Measurements from ENCODE around the gene UIMC1. TPM values are rescaled to one million over a fixed set of nuclear protein-coding genes. Genes with fewer than 3 reads are reported as not detected.
A peak's percentile ranks its signal among the peaks of the same experiment; 100 is the strongest.

UIMC1 gene
- total RNA-seq, 1 experiment from 2014 or later: 53.0 TPM

- Histone ChIP-seq H3K4me1 (ENCODE audit: insufficient read depth, low read length) (no peaks in the 10 kb centered on the region), H3K79me1 (ENCODE audit: insufficient read depth, low read depth, low read length, poor library complexity, severe bottlenecking) (no peaks in the 10 kb centered on the region), H4K20me1 (ENCODE audit: control insufficient read depth, insufficient read depth, insufficient read length) (no peaks in the 10 kb centered on the region), H3K23ac (ENCODE audit: insufficient read length, low read depth, low read length) (no peak overlapping the region), H3K4me2 (ENCODE audit: insufficient read depth, insufficient read length, low read length) (no peak overlapping the region), H3K56ac (ENCODE audit: insufficient read length, low read depth, low read length) (no peak overlapping the region), H2AK5ac (ENCODE audit: insufficient read length, low read length) (no peak overlapping the region), H3K18ac (ENCODE audit: insufficient read length, low read depth, low read length) (no peak overlapping the region), H4K5ac (ENCODE audit: insufficient read length, low read depth, low read length) (no peak overlapping the region), H3K4ac (ENCODE audit: low read depth, low read length) (no peak overlapping the region), H3K27ac (ENCODE audit: insufficient read length, low read depth, low read length) (no peak overlapping the region), H2BK20ac (ENCODE audit: low read depth, low read length, poor library complexity, severe bottlenecking) (no peak overlapping the region), H3K27me3 (ENCODE audit: insufficient read depth, low read length) (no peaks in the 10 kb centered on the region), H2BK120ac (ENCODE audit: low read depth, low read length, poor library complexity, severe bottlenecking) (no peak overlapping the region), H3K14ac (ENCODE audit: insufficient read depth, low read length) (no peak overlapping the region), H4K8ac (replicated peaks; ENCODE audit: insufficient read length, low read depth, low read length) (no peak overlapping the region), H3K79me2 (ENCODE audit: insufficient read depth, low read length) (no peaks in the 10 kb centered on the region), H2BK5ac (ENCODE audit: insufficient read length, low read length) (no peak overlapping the region), H2AFZ (ENCODE audit: low read length) (no peak overlapping the region), H3K23me2 (ENCODE audit: insufficient read length, low read depth, low read length, poor library complexity, severe bottlenecking) (no peaks in the 10 kb centered on the region), H3T11ph (ENCODE audit: low read length) (no peak overlapping the region), H3K9ac (ENCODE audit: extremely low read depth, insufficient read length, low read length) (no peak overlapping the region), H2BK15ac (ENCODE audit: low read depth, low read length) (no peak overlapping the region), H2BK12ac (ENCODE audit: insufficient read length, low read depth, low read length) (no peak overlapping the region), H3K9me3 (ENCODE audit: control insufficient read depth, low read depth, low read length) (no peaks in the 10 kb centered on the region), H4K91ac (ENCODE audit: insufficient read length, low read depth, low read length) (no peak overlapping the region)
- no peaks in the 10 kb centered on the region for H3K27me3 Mint-ChIP-seq (ENCODE audit: low read depth)
- H3K27ac Mint-ChIP-seq: peak overlapping the region in 1 of 3 experiments; percentile 60; a peak in 1 of 7 replicates
- peaks cover 9 to 17% of the 10 kb centered on the region in 2 experiments for H3K4me1 Mint-ChIP-seq
- no peaks in the 10 kb centered on the region for H3K9me3 Mint-ChIP-seq
- no CpG with 5 or more reads among the region's 2 CpGs for WGBS (ENCODE audit: extremely low coverage, insufficient read length, low lambda C conversion rate)
- no peak for DNase-seq
- H3K4me3 Mint-ChIP-seq: no peak overlapping the region
- TF ChIP-seq CTCF (conservative IDR thresholded peaks at IDR 0.05): no peak
- peaks cover 16 to 66% (median 60%) of the 10 kb centered on the region in 3 experiments for H3K36me3 Mint-ChIP-seq (ENCODE audit: insufficient read depth in 1 of 3, low read depth in 3 of 3)
Observed at GRCh38 chr5:176954050-176954449, 52.5 kb downstream of the UIMC1 start.

All from H9 (cell line).